SK-N-SH treated with all-trans-retinoic acid at 6 μM for 48 hours (cell line): Measurements from ENCODE around the gene CTSF.

Source experiments
- ATAC-seq: fragments of 200-7000 bp; cut with Tn5 transposase; 3 replicates; pipeline ENCODE4 v1.9.1; 2020; ENCODE audit warnings: mild to moderate bottlenecking, moderate library complexity
- ARNTL ChIP-seq: fragments of 450-650 bp; formaldehyde crosslinking; IDR thresholded peaks from 2 replicates; pipeline ENCODE4 v1.5.0; 2020; ENCODE audit warnings: low read depth, mild to moderate bottlenecking, moderate library complexity, borderline replicate concordance
- BACH2 ChIP-seq: fragments of 250-450 bp; sonication (Bioruptor Pico); IDR thresholded peaks from 2 replicates; pipeline ENCODE4 v1.9.0; 2021; ENCODE audit warnings: mild to moderate bottlenecking, borderline replicate concordance
- CSDC2 ChIP-seq: fragments of 250-450 bp; sonication (Bioruptor Pico); IDR thresholded peaks from 2 replicates; pipeline ENCODE4 v1.5.0; 2020; ENCODE audit warnings: mild to moderate bottlenecking, moderate library complexity
- ESRRG ChIP-seq: fragments of 250-450 bp; sonication (Bioruptor Pico); IDR thresholded peaks from 2 replicates; pipeline ENCODE4 v1.6.1; 2021; ENCODE audit warnings: mild to moderate bottlenecking
- GLIS3 ChIP-seq: fragments of 250-450 bp; sonication (Bioruptor Pico); IDR thresholded peaks from 2 replicates; pipeline ENCODE4 v1.5.0; 2020; ENCODE audit warnings: mild to moderate bottlenecking, moderate library complexity
- OSR1 ChIP-seq: fragments of 250-450 bp; sonication (Bioruptor Pico); IDR thresholded peaks from 2 replicates; pipeline ENCODE4 v1.8.0; 2022; ENCODE audit warnings: moderate library complexity, mild to moderate bottlenecking, inconsistent platforms
- PPARA ChIP-seq: fragments of 250-450 bp; sonication (Bioruptor Pico); IDR thresholded peaks from 2 replicates; pipeline ENCODE4 v1.5.0; 2020; ENCODE audit warnings: mild to moderate bottlenecking, borderline replicate concordance
- RARB ChIP-seq: fragments of 250-450 bp; sonication (Bioruptor Pico); IDR thresholded peaks from 2 replicates; pipeline ENCODE4 v1.8.0; 2021; ENCODE audit warnings: mild to moderate bottlenecking, moderate library complexity
- SNAI2 ChIP-seq: fragments of 250-450 bp; sonication (Bioruptor Pico); IDR thresholded peaks from 2 replicates; pipeline ENCODE4 v1.5.0; 2020; ENCODE audit warnings: mild to moderate bottlenecking, moderate library complexity
- TCF4 ChIP-seq: fragments of 250-450 bp; sonication (Bioruptor Pico); IDR thresholded peaks from 2 replicates; pipeline ENCODE4 v1.8.0; 2021; ENCODE audit warnings: mild to moderate bottlenecking, moderate library complexity, borderline replicate concordance
- TOX ChIP-seq: fragments of 250-450 bp; sonication (Bioruptor Pico); IDR thresholded peaks from 2 replicates; pipeline ENCODE4 v1.8.0; 2021; ENCODE audit warnings: mild to moderate bottlenecking, moderate library complexity, borderline replicate concordance
- ZC3H10 ChIP-seq: fragments of 250-450 bp; sonication (Bioruptor Pico); IDR thresholded peaks from 2 replicates; pipeline ENCODE4 v1.5.1; 2021; ENCODE audit warnings: mild to moderate bottlenecking, moderate library complexity
- ZFP30 ChIP-seq: fragments of 450-650 bp; formaldehyde crosslinking; IDR thresholded peaks from 2 replicates; pipeline ENCODE4 v1.5.0; 2022; ENCODE audit warnings: mild to moderate bottlenecking, moderate library complexity
- ZNF565 ChIP-seq: fragments of 450-650 bp; formaldehyde crosslinking; conservative IDR thresholded peaks from 2 replicates; pipeline ENCODE4 v1.5.0; 2020; ENCODE audit warnings: low read depth, mild to moderate bottlenecking, moderate library complexity
- ZNF70 ChIP-seq: fragments of 450-650 bp; formaldehyde crosslinking; IDR thresholded peaks from 2 replicates; pipeline ENCODE4 v1.5.0; 2020; ENCODE audit warnings: mild to moderate bottlenecking, moderate library complexity
- ZNF8 ChIP-seq: fragments of 450-650 bp; formaldehyde crosslinking; IDR thresholded peaks from 2 replicates; pipeline ENCODE4 v1.5.0; 2020; ENCODE audit warnings: mild to moderate bottlenecking, moderate library complexity
- TF ChIP-seq, protein P1 (sequence below): fragments of 250-450 bp; sonication (Bioruptor Pico); IDR thresholded peaks from 2 replicates; pipeline ENCODE4 v1.5.1; 2021; ENCODE audit warnings: mild to moderate bottlenecking, moderate library complexity
- TF ChIP-seq, protein P2 (sequence below): fragments of 250-450 bp; sonication (Bioruptor Pico); IDR thresholded peaks from 2 replicates; pipeline ENCODE4 v1.8.0; 2020; ENCODE audit warnings: mild to moderate bottlenecking, moderate library complexity, borderline replicate concordance
- TF ChIP-seq, protein P3 (sequence below): fragments of 250-450 bp; sonication (Bioruptor Pico); IDR thresholded peaks from 2 replicates; pipeline ENCODE4 v1.8.0; 2021; ENCODE audit warnings: low read depth, mild to moderate bottlenecking, moderate library complexity, borderline replicate concordance
- TF ChIP-seq, protein P4 (sequence below): fragments of 250-450 bp; sonication (Bioruptor Pico); IDR thresholded peaks from 2 replicates; pipeline ENCODE4 v1.5.0; 2020; ENCODE audit warnings: mild to moderate bottlenecking, moderate library complexity

Gene CTSF

DNA sequence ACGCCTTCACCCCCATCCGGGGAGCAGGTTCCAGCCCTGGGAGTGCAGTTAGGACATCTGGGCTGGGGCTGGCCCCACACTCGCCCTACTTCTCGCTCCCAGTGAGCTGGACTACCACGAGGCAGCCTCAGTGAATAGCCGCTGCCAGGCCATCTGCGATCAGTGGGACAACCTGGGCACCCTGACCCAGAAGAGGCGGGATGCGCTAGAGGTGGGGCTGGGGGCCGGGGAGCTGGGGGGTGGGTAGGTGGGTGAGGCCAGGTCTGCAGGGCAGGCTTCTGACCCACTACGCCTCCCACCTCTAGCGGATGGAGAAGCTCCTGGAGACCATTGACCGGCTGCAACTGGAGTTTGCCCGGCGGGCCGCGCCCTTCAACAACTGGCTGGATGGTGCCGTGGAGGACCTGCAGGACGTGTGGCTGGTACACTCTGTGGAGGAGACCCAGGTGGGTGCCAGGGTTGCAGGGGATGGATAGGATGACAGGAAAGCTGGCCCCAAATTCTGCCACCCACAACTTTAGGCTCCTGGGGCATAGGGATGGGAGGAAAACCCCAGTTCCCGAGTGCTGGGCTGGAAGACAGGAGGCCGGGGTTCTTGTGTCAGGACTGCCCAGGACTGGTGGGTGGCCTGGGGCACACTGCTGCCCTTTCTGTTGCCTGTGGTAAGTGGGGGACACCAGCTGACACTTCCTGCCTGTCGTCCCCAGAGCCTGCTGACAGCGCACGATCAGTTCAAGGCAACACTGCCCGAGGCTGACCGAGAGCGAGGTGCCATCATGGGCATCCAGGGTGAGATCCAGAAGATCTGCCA lies 8.3 kb downstream of the CTSF start:
- ATAC-seq, result no peak
- TF ChIP-seq SNAI2 (CRISPR knock-in tag), result no peak
- TF ChIP-seq RARB (CRISPR knock-in tag), result no peak
- TF ChIP-seq, protein P1, sequence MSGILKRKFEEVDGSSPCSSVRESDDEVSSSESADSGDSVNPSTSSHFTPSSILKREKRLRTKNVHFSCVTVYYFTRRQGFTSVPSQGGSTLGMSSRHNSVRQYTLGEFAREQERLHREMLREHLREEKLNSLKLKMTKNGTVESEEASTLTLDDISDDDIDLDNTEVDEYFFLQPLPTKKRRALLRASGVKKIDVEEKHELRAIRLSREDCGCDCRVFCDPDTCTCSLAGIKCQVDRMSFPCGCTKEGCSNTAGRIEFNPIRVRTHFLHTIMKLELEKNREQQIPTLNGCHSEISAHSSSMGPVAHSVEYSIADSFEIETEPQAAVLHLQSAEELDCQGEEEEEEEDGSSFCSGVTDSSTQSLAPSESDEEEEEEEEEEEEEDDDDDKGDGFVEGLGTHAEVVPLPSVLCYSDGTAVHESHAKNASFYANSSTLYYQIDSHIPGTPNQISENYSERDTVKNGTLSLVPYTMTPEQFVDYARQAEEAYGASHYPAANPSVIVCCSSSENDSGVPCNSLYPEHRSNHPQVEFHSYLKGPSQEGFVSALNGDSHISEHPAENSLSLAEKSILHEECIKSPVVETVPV (CRISPR knock-in tag), result no peak
- no peak for TF ChIP-seq OSR1
- TF ChIP-seq ESRRG (CRISPR knock-in tag), result no peak
- no peak for TF ChIP-seq ARNTL
- TF ChIP-seq, protein P2, sequence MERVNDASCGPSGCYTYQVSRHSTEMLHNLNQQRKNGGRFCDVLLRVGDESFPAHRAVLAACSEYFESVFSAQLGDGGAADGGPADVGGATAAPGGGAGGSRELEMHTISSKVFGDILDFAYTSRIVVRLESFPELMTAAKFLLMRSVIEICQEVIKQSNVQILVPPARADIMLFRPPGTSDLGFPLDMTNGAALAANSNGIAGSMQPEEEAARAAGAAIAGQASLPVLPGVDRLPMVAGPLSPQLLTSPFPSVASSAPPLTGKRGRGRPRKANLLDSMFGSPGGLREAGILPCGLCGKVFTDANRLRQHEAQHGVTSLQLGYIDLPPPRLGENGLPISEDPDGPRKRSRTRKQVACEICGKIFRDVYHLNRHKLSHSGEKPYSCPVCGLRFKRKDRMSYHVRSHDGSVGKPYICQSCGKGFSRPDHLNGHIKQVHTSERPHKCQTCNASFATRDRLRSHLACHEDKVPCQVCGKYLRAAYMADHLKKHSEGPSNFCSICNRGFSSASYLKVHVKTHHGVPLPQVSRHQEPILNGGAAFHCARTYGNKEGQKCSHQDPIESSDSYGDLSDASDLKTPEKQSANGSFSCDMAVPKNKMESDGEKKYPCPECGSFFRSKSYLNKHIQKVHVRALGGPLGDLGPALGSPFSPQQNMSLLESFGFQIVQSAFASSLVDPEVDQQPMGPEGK (CRISPR knock-in tag), result no peak
- no peak for TF ChIP-seq BACH2 (CRISPR knock-in tag)
- TF ChIP-seq PPARA (CRISPR knock-in tag), result no peak
- TF ChIP-seq, protein P3, sequence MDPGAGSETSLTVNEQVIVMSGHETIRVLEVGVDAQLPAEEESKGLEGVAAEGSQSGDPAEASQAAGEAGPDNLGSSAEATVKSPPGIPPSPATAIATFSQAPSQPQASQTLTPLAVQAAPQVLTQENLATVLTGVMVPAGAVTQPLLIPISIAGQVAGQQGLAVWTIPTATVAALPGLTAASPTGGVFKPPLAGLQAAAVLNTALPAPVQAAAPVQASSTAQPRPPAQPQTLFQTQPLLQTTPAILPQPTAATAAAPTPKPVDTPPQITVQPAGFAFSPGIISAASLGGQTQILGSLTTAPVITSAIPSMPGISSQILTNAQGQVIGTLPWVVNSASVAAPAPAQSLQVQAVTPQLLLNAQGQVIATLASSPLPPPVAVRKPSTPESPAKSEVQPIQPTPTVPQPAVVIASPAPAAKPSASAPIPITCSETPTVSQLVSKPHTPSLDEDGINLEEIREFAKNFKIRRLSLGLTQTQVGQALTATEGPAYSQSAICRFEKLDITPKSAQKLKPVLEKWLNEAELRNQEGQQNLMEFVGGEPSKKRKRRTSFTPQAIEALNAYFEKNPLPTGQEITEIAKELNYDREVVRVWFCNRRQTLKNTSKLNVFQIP (CRISPR knock-in tag), result no peak

DNA sequence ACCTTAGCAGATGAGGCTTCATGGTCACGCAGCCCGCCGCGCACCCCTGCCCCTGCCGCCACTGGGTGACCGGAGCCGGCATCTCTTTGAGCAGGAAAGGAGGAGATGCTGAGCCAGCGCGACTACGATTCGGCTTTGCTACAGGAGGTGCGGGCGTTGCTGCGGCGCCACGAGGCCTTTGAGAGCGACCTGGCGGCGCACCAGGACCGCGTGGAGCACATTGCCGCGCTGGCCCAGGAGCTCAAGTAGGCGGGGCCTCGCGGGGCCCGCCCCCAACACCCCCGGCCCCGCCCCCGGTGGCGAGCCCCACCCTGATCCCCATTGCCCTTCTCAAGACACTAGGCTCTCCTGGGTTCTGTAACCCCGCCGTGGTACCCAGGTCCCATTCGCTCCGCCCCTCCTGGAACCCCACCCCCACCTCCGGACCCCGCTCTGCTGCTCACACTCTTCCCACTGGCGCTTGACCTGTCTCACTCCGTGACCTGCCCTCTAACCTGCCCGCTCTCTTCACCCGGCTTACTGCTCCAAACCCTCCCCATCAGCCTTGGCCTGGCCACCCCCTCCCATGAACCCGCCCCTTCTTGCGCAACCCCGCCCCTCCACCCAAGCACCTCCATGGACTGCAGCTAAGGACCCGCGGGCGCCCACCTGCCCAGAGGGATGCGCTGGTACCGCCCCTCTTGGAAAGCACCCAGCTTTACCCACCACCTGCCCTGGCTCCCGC lies 9.1 kb downstream of the CTSF start:
- ATAC-seq, result no peak
- TF ChIP-seq GLIS3 (CRISPR knock-in tag) (no peak), ZFP30 (CRISPR knock-in tag) (no peak), BACH2 (CRISPR knock-in tag) (no peak), ARNTL (no peak), ZNF8 (no peak), TOX (CRISPR knock-in tag) (no peak), TCF4 (CRISPR knock-in tag) (no peak), CSDC2 (CRISPR knock-in tag) (no peak), ZNF565 (CRISPR knock-in tag) (no peak), ZC3H10 (CRISPR knock-in tag) (no peak), ZNF70 (no peak), SNAI2 (CRISPR knock-in tag) (no peak), OSR1 (no peak)
- TF ChIP-seq, protein P4, sequence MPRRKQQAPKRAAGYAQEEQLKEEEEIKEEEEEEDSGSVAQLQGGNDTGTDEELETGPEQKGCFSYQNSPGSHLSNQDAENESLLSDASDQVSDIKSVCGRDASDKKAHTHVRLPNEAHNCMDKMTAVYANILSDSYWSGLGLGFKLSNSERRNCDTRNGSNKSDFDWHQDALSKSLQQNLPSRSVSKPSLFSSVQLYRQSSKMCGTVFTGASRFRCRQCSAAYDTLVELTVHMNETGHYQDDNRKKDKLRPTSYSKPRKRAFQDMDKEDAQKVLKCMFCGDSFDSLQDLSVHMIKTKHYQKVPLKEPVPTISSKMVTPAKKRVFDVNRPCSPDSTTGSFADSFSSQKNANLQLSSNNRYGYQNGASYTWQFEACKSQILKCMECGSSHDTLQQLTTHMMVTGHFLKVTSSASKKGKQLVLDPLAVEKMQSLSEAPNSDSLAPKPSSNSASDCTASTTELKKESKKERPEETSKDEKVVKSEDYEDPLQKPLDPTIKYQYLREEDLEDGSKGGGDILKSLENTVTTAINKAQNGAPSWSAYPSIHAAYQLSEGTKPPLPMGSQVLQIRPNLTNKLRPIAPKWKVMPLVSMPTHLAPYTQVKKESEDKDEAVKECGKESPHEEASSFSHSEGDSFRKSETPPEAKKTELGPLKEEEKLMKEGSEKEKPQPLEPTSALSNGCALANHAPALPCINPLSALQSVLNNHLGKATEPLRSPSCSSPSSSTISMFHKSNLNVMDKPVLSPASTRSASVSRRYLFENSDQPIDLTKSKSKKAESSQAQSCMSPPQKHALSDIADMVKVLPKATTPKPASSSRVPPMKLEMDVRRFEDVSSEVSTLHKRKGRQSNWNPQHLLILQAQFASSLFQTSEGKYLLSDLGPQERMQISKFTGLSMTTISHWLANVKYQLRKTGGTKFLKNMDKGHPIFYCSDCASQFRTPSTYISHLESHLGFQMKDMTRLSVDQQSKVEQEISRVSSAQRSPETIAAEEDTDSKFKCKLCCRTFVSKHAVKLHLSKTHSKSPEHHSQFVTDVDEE (CRISPR knock-in tag), result no peak
- TF ChIP-seq, protein P2 (CRISPR knock-in tag), result no peak
- TF ChIP-seq, protein P3 (CRISPR knock-in tag), result no peak
